GM21529 (cell line): Measurements from ENCODE around the gene UQCR10.
A peak's percentile ranks its signal among the peaks of the same experiment; 100 is the strongest.

Experiments
- ATAC-seq: cut with Tn5 transposase; IDR thresholded peaks from one replicate; pipeline ENCODE4 v1.9.1; 2021; ENCODE audit not compliant: unreplicated experiment

UQCR10 gene

DNA sequence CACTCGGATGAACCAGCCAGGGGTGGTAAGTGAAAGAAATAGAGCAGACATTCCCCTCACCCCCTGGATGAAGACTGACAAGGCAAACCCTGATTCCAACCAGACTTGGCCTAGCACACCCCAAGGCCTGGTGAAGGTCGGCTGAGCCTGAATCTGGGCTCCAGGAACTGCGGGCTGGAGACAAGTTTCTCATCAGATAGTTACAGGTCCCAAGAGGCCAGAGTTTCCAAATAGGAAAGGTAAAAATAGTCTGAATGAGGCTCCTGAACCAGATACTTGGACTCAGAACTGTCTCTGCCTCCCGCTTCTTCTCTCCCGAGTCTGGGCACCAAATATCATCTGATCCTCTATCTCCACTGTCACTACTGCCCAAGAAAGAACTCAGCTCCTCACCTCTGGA is 8.2 kb upstream of the UQCR10 start:
- no peak for ATAC-seq

DNA sequence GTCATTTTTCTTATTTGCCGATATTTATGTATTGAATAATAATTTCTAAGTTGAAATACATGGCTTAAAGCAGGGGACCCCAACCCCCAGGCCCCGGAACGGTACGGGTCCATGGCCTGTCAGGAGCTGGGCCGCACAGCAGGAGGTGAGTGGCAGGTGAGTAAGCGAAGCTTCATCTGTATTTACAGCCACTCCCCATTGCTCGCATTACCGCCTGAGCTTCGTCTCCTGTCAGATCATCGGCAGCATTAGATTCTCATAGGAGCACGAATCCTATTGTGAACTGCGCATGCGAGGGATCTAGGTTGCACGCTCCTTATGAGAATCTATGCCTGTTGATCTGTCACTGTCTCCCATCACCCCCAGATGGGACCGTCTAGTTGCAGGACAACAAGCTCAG is 4.9 kb upstream of the UQCR10 start:
- no peak for ATAC-seq

DNA sequence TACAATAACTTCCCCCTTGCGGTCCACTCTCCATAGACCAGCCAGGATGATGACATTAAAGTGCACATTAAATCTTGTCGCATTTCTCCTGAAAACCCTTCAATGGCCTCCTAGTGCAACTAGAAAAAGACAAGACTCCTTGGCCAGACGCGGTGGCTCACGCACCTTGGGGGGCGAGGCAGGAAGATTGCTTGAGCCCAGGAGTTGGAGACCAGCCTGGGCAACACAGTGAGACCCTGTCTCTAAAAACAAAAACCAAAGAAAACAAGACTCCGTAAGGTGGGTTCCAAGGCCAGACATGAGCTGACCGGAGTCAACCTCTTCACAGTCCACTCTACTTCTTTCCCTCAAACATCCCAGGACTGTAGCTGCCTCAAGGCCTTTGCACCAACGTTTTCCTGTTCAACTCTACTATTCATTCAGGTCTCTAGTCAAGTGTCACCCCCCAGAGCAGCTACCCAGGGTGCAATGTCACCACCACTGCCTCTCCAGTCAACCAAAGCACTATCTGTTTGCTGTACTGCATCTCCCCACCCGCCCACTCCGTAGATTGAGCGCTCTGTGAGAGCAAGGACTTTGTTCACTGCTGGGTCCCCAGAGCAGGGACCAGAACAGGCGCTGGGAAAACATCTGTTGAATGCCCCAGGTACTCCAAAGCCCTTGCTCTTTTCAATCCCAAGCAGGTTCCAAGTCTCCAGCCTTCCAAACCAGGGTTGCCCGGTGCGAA is 1.1 kb upstream of the UQCR10 start:
- ATAC-seq, result peak; percentile 16

DNA sequence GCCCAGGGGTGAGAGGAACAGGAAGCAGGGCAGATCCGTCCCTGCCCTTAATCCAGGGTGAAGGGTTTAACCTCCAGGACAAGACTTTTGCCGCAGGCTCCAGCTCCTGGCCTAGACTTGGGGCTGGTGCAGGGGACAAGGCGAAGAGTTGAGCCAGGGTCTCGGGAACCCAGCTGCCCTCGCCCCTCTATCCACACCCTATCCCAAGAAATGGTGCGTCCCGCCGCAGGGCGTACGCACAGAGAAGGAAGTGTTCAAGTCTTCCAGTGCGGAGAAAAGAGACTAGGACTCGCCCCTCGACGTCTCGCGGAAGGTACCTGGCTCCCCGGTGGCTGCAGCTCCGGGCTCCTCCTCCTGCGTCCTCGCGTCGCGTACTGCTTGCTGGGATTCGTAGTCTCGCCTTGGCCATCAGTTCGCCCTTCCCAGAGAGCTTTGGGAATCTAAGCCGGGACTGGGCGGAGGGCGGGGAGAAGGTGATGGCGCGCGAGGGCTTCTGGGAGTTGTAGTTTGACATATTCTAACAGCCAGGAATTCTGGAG is 468 bp upstream of the UQCR10 start, which contains the start of gene ZMAT5:
ZMAT5 (minus strand) TSS at position 376 of the 539 bp plus-strand sequence. CDS start 18,463 bp downstream, outside the sequence.
- peak; percentile 91 for ATAC-seq

- ATAC-seq, result no peak
Measured at GRCh38 chr22:29768052-29768693, 1.0 kb downstream of the UQCR10 start.

- ATAC-seq, result no peak
Measured at GRCh38 chr22:29769723-29770321, 2.7 kb downstream of the UQCR10 start.

DNA sequence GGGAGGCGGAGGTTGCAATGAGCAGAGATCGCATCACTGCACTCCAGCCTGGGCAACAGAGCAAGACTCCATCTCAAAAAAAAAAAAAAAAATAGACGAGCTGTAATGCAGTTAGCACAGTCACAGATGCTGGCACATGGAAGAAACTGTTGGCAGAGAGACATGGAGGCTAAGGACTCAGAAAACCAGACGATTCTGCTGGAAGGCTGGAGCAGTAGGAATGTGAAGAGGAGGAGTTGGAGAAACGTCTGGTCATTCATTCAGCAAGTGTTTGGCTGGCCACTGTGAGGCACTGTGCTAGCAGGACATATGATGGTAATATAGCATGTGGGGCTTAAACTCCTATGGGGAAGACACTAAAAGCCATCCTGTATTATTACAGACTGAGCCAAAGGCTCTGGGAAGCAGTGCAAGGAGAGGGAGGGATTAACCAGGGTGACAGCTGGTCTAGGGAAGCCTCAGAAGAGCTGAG is 5.0 kb downstream of the UQCR10 start:
- ATAC-seq, result no peak

GRCh38 chr22:29773233-29773632 is 6.1 kb downstream of the UQCR10 start:
- ATAC-seq, result no peak

GRCh38 chr22:29780220-29780619 is 13.1 kb downstream of the UQCR10 start:
- ATAC-seq, result no peak

GRCh38 chr22:29780748-29781676 is 13.8 kb downstream of the UQCR10 start:
- no peak for ATAC-seq

DNA sequence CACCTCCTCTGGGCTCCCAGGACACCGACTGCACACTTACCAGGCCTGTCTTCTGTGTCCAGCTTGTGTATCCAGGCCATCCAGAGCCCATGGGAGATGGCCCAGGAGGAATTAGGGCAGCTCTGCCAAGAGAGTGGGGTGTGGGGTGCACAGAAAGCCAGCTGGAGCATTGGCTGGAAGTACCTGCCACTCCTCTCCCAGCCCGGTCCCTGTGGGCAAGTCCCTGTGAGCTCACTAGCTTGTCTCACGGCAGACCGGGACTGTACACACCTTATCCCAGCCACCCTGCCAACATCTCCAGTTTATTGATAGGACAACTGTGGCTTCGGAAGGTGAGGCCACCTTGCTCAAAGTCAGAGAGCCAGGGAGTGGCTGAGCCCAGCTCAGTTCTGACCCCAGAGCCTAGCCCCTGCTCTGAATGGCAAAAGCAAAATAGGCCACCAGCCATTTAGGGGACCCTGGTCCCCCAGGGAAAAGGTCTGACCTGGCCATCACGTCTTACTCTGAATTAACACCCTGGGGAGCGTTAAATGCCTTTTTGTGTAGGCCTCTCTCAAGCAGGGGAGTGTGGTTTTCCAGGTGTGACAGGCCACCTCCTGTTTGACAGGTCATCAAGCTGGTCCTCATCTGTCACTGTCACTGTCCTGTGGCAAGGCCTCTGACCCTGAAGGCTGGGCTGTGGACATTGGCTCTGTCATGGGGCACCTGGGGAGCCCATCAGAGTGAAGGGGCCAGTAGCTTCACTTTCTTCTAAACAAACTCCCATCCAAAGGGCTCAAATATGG is 15.1 kb downstream of the UQCR10 start:
- no peak for ATAC-seq

GRCh38 chr22:29784451-29785361 is 17.5 kb downstream of the UQCR10 start:
- ATAC-seq, result no peak

DNA sequence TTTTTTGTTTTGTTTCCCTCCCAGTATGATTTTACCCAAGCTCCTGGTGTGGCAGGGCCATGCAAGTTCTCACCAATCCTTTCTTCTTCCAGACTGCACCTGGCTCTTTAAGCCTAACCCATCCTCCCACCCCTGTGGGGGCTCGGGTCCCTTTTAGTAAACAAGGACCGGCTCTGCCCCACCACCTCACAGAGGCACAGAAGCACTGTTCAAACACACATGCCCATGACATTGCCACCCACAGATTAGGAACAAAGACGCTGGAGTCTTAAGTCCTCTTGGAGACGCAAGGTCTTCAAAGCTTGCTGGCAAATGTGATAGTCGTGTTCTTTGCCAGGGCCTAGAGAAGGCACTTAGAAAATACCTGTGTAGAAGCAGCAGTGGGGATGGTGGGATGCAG is 18.9 kb downstream of the UQCR10 start:
- ATAC-seq, result no peak

GRCh38 chr22:29787371-29787980 is 20.3 kb downstream of the UQCR10 start:
- no peak for ATAC-seq

DNA sequence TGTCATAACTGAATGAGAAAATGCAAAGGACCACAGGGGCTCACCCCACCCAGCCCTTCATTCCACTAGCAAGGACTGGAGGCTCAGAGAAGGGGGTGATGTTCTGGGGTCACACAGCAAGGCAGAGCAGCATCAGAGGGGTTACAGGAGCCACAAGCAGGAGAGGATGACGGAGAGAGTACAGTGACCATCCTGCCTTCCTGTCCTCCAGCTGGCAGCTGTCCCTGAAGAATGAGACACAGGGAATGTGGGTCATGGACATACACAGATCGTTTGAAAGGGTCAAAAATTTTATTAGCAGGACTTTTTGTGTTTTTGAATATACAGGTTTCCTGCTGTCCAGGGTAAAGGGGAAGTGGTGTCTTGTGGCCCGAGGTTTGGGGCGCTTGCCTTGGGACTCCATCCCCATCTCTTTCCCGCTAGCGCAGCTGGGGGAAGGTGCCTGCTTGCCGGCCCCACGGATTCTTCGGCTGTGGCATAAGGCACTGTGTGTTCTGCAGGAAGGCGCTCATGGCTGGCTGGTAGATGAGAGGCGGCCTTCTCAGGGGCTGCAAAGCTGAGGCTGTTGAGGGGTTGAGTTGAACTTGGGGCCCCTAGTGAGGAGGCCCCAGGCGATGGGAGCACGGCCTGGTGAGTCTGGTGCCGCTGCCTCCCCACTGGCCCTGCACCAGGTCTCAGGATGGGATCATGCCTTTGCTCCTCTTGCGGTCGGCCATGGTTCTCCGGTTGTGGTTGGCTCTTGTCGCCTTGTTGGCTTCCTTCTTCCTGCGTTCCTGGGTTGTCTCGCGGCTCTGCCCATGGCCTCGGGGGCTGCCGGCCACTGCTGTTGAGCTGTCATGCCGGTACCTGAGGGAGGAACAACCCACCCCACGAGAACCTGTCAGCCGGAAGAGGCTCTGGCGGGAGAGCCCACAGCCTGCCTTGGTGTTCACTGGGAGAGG is 21.4 kb downstream of the UQCR10 start:
- ATAC-seq, result no peak

DNA sequence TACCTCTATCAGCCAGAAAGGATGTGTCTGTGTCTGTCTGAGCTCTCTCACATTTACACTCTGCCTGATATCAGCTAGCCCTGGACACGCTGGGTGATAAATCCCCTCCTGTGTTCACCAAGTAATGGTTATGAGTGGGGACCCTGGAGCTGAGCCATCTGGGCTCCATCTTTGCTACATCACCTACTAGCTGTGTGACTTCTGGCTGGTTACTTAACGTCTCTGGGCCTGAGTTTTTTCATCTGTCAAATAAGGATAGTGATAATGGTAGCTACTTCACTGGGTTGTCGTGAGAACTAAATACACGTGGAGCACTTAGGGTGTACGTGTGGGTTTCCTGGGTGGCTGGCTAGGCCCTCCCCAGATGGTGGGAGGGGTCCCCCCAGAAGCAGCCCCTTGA is 22.9 kb downstream of the UQCR10 start:
- ATAC-seq, result no peak

DNA sequence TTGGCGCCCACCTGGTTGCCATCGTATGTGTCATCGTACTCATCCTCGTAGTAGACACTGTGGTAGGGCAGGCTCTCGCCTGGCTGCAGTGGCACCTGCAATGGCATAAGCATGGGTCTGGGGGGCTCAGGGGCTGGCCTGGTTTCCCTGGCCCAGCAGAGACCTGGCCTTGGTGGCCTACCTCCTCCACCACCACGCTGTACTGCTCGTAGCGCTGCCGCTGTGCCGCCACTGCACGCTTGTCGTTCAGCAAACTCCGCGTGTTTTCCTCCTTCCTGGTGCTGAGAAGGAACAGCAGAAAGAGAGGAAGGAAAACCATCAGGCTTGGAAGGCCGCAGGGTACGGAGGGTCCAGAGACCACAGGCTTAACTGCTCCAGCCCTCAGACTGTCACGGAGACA is 26.2 kb downstream of the UQCR10 start:
- ATAC-seq, result no peak
